Measurements from ENCODE around the gene MXD1.

Gene MXD1

GRCh38 chr2:69983392-69983966, 68.6 kb downstream of the MXD1 start:
- DNase-seq, result no peak

- DNase-seq, result no peak
These were observed 70.3 kb downstream of the MXD1 start for GRCh38 chr2:69985216-69985615.

GRCh38 chr2:69985688-69986087, 70.8 kb downstream of the MXD1 start:
- DNase-seq, result no peak

- no peak for DNase-seq
These were observed 71.8 kb downstream of the MXD1 start for GRCh38 chr2:69986691-69987090.

- no peak for DNase-seq
These were observed 73.3 kb downstream of the MXD1 start for GRCh38 chr2:69988086-69988635.

GRCh38 chr2:69989009-69989408, 74.1 kb downstream of the MXD1 start:
- no peak for DNase-seq

- DNase-seq, result no peak
These were observed 74.7 kb downstream of the MXD1 start for GRCh38 chr2:69989441-69990105.

Measured in activated T-cell treated with anti-CD3 and anti-CD28 coated beads, Interleukin-2, amount 50 U/mL, for 1 hour (primary cell).